T-helper 1 cell treated with Interleukin-12 subunit alpha and Interleukin-12 subunit beta and Interleukin-4 antibody, amounts not matched to agents 30 ng/mL and 1 ng/mL, for 36 hours (primary cell): ENCODE results near the gene PMM1. TPM values are rescaled to one million over a fixed set of nuclear protein-coding genes. Genes with fewer than 3 reads are reported as not detected.

Experiments used
- intact Hi-C: fragments of 100-400 bp; cut with micrococcal nuclease; formaldehyde crosslinking; loops from one replicate; pipeline ENCODE4 v1.15.1; 2024
- total RNA-seq: library from RNA; stranded (reverse); gene quantifications from 2 replicates; pipeline ENCODE4 v1.2.3, GENCODE V29; 2022

Gene PMM1
- total RNA-seq, 1 donor from 2014 or later: 26.7 TPM

DNA sequence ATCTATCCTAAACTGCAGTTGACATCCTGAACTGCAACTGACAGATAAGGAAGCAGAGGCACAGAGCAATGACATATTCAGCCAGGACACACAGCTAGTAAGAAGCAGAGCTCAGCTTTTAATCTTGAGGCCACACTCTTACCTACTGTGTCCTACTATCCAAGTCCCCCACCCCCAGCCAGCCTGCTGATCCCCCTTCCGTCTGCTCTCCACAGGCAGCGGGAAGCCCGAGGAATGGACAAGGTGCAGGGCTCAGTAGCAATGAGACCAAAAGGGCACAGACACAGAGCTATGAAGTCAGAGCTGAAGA is 49.7 kb downstream of the PMM1 start:
- intact Hi-C loops: loop anchor here (10.0 kb wide), 1 partner anchor 445 kb away; the partner anchor contains the start of gene EP300

- intact Hi-C loops: loop anchor here (10.0 kb wide), 1 partner anchor 445 kb away; the partner anchor contains the start of gene EP300
Measured at GRCh38 chr22:41539146-41540005, 50.3 kb downstream of the PMM1 start.

DNA sequence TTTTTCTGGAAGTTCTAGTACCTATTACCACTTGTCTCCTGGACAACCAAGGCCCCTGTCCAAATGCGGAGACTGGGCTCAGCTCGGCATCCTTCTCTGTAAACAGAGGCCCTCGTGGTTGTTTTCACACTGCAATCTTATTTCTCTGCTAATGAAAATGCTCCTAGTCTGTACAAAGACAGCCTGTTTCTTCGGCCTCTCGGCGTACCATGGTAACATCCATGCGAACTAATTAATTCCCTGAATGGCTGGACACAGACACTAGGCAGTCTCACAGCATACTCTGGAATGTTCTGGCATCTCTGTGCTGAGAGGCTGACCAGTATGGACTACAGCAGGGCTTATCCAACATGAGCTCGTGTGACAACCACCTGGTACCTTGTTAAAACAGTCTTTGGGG is 51.1 kb downstream of the PMM1 start:
- intact Hi-C loops: no loop called here

DNA sequence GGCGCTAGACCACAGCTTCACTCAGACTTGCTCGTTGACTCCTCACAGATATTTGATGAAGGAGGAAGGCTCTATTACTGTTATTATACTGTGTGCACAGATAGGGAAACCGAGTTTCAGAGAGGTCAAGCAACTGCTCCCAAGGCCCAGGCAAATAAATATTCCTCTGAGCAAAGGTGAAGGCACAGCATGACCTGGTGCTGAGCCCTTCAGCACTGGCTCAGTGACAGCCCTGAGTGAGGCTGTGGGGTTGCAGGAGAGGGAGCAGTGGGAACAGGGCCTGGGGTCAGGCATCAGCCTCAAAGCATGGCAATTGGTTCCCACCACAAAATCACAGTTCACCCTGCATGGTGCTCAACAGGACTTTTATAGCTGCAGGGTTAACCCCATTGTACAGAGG is 52.4 kb downstream of the PMM1 start:
- intact Hi-C loops: no loop called here

- intact Hi-C loops: no loop called here
Measured at GRCh38 chr22:41535244-41535643, 54.4 kb downstream of the PMM1 start.

DNA sequence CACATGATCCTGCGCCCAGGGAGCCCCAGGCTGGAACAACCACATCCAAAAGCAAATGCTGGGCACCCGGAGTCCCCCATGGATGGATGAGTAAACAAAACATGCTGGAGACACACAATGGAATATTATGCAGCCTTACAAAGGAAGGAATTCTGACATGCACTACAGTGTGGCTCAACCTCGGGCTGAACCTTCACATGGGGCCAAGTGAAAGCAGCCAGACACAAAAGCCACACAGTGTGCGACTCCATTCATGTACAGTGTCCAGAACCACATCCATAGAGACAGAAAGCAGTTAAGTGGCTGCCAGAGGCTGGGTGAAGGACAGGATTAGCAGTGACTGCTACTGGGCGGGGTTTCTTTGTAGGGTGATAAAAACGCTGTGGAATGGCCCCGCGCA is 55.4 kb downstream of the PMM1 start:
- intact Hi-C loops: no loop called here

DNA sequence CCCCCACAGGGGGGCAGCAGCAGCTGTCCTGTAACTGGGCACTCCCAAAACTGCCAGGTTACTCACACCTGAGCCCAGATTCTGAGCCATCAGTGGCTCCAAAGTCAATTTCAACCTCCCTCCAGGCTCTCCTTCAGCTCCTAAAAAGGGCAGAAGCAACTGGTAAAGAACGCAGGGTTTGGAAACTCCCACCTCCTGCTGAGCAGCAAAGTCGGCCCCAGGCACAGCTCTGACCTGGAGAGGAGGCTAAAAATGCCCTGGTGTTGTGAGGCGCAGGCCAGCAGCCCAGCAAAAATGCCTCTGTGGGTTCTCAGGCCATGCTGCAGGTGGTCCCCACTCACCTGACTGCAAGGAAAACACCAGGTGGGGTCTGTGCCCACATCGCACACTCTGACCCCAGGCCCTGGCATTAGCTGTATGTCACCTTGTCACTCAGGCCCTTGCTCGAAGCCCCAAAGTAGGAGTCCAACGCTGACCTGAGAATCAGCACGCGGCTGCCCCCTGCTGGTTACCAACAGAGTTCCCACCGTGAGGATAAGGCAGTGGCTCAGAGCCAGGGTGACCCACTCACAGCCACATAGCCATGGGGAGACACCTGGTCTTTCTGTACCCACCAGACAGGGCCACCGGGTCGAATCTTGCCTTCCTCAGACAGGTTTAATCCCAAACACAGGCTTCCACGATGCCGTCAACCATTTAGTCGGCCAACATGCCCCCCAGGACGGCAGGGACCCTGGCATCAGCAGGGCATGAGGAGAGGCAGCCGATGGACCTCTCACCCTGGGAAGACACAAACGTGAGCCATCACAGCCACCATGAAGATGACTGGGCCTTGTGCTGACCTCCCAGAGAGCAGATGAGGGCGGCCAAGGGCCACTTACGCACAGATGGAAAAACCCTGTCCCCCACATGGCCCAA is 56.5 kb downstream of the PMM1 start:
- intact Hi-C loops: loop anchor here (1.0 kb wide), 1 partner anchor 130 kb away; no protein-coding TSS in a partner anchor

DNA sequence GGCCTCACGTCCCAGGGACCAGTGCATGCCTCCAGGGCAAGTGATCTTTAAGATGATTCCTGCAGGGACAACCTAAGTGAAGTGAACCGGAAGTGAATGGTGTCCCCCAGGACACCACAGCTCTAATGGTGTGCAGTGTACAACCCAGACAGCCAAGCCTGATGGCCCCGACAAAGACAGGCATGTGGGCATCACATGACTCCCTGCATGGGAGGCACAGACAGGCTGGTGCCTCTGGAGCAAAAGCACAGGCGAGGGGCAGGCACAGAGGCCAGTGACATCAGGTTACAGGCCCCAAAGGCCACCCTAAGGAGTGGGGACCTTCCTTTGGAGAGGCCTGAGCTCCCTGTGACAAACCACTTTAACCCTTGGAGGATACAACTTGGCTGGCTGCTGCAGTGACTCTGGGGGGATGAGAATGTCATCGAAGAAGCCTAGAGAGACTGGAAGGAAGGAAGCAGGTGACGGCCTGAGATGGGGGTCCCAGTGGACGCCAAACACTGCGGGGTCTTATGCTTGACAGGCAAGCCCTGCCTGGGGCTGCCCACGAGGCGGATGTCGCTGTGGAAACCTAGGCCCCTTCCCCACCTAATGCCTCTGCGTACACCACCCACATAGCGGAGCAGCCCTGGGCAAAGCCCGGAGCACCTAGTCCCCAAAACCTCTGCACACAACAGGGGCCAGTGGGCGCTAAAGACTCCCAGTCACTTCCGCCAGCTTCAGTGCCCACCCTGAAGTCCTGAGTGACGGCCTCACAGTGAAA is 57.7 kb downstream of the PMM1 start:
- intact Hi-C loops: no loop called here

DNA sequence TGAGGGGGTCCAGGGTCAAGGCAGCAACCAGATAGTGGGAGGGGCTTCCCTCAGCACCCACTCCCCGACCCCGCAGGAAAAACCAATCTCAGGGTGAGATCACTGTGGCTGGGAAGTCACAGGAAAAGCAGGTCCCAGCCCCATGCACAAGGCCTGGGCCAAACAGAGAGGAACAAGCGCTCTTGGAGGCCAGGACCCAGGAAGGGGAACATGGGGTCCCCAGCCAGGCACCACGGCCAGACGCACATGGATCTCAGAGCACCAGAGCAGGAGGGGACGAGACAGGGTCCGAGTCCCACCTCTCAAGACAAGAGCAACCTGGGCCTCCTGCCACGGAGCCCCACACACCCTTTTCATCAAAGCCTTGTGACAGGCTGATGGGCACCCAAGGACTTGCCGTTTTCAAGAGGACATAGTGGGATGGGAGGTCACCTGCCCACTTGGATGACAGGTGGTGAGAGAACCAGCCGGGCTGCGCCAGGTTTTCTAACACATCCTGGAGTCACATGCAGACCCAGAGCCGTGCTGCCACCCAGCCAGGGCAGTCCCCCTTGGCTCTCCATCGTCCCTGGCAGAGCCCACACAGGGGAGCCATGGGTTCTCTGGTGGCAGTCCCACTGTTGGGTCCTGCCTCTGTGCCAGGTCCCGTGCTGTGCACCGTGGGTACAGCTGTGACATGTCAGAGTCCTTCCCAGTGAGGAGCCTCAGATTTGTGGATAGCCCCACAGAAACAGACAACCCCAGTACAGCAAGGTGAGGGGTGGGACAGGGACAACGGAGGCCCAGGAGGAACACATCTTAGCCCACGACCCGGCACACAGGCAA is 58.5 kb downstream of the PMM1 start:
- intact Hi-C loops: no loop called here

DNA sequence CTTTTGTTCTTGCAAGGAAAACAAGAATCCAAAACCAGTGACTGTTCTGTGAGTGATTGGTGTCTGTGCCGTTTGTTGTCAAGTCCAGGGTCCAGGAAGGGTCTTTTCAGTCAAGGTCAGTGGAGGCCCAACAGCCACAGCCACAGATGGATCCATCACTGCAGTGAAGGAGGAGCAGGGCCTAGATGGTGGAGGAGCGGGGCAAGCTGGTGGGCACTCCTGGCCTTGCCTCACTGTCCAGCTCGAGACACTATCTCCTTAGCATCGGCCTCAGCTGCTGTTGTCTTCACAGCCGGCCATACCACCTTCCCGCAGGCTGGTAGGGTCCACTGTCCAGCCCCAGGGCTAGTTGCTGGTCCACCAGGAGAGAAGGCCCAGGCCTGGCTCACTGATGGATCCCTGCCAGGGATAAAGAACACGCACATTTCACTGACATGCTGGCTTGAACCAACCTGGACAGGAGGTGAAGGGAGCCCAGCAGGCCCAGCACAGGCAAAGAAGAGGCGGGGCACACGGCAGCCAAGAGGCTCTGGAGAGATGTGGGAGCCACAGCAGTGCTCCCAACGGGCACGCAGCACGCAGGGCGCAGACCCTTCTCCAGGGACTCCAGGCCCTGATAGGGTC is 60.6 kb downstream of the PMM1 start:
- intact Hi-C loops: loop anchor here (5.0 kb wide), 2 partner anchors 62 to 242 kb away; partner anchors contain the start of genes ACO2, PHF5A and RANGAP1

GRCh38 chr22:41528132-41528766 is 61.4 kb downstream of the PMM1 start:
- intact Hi-C loops: loop anchor here (5.0 kb wide), 2 partner anchors 61 to 241 kb away; partner anchors contain the start of genes ACO2, PHF5A and RANGAP1

Other genes with a start within 250 kb of the PMM1 start
- 3.8 and 4.4 TPM in 2 replicates for gene TEF, start 207.9 kb downstream of the PMM1 start, total RNA-seq
- gene TOB2, start 143.0 kb downstream of the PMM1 start, total RNA-seq: 41.1 and 41.2 TPM in 2 replicates
- gene PHF5A, start 121.1 kb downstream of the PMM1 start, total RNA-seq: 51.5 and 59.9 TPM in 2 replicates
- 86.4 and 90.1 TPM in 2 replicates for gene ACO2, start 120.7 kb downstream of the PMM1 start, total RNA-seq
- 28.8 and 34.4 TPM in 2 replicates for gene POLR3H, start 45.4 kb downstream of the PMM1 start, total RNA-seq
- not detected in 2 replicates for gene CSDC2, start 28.8 kb downstream of the PMM1 start, total RNA-seq
- 60.2 and 60.8 TPM in 2 replicates for gene DESI1, start 31.2 kb upstream of the PMM1 start, total RNA-seq
- 275 and 279 TPM in 2 replicates for gene XRCC6, start 31.5 kb upstream of the PMM1 start, total RNA-seq
- 177 and 181 TPM in 2 replicates for gene SNU13, start 99.0 kb upstream of the PMM1 start, total RNA-seq
- 35.5 and 43.5 TPM in 2 replicates for gene MEI1, start 109.7 kb upstream of the PMM1 start, total RNA-seq
- 16.4 and 16.5 TPM in 2 replicates for gene CCDC134, start 210.8 kb upstream of the PMM1 start, total RNA-seq
- 156 and 160 TPM in 2 replicates for gene SREBF2, start 243.3 kb upstream of the PMM1 start, total RNA-seq